Activated CD4-positive, alpha-beta T cell treated with anti-CD3 and anti-CD28 coated beads, Interleukin-2, Interleukin-4, amounts not matched to agents 100 ng/mL and 50 ng/mL, durations not matched to agents 16 hours and 8 hours (primary cell): ENCODE results near the gene MRPS35.

Source experiments
- DNase-seq: peaks from one replicate; pipeline ENCODE4 v3.0.0-alpha.2; 2020; ENCODE audit warnings: low spot score

Gene MRPS35

DNA sequence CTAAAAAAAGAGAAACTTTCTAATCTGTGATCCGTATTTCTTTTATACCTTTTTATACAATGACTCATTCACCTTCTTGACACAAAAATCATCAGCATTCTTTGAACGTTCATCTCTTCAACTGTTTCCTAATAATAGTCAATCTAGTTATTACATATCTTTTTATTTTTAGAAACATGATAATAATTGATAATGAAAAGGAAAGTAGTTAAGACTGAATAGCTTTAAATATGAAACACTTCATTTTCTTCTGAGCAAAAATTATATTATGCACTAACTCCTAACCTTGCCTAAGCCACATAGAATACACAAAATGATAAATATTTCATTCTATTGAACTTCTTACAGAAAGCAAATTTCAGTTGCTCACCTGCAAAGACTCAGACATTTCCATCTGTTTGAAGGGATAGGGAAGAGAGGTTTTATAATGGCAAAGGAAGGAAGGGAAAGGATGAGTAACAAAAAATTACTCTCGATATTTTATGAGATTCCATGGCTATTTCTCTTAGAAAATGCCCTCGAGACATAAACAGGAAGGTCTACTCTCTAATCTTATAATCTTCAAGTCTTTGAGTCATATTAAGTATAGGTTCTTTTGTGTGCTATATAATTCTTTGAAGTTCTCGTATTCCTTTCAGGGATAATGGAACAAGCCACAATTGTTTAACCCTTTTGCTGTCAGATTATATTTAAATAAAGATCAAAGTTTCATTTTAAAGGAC is 61.9 kb downstream of the MRPS35 start:
- DNase-seq, result no peak

DNA sequence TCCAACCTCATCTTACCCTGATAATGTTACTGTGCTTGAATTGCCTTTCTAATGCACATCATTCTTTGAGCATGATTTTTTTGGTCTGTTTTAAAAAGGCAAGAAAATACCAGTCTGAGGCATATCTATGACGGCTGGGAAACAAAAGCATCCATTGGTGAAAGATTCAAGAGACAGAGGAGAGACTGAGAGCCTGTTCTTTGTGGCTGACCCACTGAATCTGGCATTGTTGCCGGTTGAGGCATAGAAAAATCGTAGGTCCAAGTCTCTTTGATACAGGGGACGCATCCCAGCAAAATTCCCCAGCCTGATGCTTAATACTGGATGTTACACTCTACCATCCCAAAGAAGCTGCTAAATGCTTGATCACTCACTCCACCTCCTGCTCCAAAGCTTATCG is 66.5 kb downstream of the MRPS35 start:
- no peak for DNase-seq

GRCh38 chr12:27778206-27778605 is 67.6 kb downstream of the MRPS35 start:
- DNase-seq, result no peak

- no peak for DNase-seq
These were observed 68.8 kb downstream of the MRPS35 start for GRCh38 chr12:27779416-27779919.

DNA sequence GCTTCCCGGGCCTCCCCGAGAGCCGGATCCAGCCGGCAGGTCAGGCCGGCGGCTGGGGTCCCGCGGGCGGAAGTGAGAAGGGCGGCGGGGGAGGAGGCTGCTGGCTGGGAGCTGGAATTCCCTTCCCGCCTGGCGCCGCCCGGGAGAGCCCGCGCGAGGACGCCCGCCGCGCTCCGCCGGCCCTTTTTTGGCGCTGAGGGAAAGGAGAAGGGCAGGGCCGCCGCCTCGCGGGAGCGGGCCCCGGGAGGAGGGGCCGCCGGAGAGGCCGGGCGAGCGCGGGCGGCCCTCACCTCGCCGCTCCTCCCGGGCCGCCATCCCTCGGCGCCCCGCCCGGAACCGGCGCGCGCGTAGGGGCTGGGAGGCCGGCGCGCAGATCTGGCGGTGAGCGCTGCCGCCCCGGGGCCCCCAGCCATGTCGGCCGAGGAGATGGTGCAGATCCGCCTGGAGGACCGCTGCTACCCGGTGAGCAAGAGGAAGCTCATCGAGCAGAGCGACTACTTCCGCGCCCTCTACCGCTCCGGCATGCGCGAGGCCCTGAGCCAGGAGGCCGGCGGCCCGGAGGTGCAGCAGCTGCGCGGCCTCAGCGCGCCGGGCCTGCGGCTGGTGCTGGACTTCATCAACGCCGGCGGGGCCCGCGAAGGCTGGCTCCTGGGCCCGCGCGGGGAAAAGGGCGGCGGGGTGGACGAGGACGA is 69.4 kb downstream of the MRPS35 start, which contains the start of the genes KLHL42 and MANSC4:
Gene KLHL42, plus strand, starts transcription at position 314 of the 692 bp plus-strand sequence. Its CDS starts 98 bp downstream, at position 412.
Gene MANSC4, minus strand, starts transcription at position 317 of the 692 bp plus-strand sequence. CDS start 8,960 bp downstream, outside the sequence.
- DNase-seq, result peak; percentile 60

- DNase-seq, result no peak
These were observed 70.2 kb downstream of the MRPS35 start for GRCh38 chr12:27780612-27781408.

- no peak for DNase-seq
These were observed 71.0 kb downstream of the MRPS35 start for GRCh38 chr12:27781680-27782079.

DNA sequence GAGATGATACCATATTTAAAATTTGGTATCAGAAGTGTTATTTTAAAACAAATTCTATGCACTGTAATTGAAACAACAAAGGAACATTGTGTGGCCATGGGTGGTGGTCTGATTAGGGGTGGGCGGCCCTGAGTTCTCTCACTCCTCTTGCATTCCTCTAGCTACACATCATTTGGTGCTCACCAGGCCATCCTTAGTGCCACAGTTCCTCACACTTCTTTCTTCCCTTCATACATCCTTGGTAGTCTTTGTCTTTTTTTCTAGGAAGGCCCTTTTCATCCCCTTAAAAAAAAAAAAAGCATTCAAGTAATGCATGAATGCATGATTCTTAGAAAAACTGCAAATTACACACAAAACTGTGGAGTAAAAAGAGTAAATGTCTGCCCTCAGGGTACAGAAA is 71.8 kb downstream of the MRPS35 start:
- no peak for DNase-seq

DNA sequence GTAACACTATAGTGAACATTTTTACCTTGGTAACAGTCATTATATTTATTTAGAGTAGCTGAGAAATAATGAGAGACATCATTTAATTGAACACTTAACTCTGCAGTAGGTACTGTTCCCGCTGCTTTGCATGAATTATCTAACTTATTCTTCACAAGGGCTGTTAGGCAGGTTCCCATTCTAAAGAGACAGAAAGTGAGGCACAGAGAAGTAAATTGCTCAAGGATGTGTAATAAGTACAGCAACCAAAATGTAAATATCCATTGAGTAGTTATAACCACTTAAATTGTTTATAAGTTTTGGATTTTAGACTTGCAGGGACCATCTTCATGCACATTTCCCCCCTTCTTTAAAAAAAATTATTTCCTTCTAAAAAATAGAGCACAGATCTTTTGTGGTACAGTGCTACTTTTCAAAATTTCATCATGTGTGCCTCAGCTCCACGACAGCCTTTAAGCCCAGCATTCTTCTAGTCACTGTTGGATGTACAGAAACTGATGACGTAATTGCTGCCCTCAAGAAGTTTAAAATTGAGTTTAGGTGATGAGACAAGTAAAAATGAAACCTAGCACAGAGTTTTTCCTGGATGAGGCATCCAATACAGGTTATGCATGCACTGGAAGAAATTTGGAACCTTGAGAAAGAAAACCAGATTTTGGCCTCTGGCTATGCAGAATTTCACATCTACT is 75.4 kb downstream of the MRPS35 start:
- peak; percentile 59 for DNase-seq

- DNase-seq, result no peak
These were observed 76.9 kb downstream of the MRPS35 start for GRCh38 chr12:27787559-27787958.

GRCh38 chr12:27790179-27790578 is 79.5 kb downstream of the MRPS35 start:
- no peak for DNase-seq

DNA sequence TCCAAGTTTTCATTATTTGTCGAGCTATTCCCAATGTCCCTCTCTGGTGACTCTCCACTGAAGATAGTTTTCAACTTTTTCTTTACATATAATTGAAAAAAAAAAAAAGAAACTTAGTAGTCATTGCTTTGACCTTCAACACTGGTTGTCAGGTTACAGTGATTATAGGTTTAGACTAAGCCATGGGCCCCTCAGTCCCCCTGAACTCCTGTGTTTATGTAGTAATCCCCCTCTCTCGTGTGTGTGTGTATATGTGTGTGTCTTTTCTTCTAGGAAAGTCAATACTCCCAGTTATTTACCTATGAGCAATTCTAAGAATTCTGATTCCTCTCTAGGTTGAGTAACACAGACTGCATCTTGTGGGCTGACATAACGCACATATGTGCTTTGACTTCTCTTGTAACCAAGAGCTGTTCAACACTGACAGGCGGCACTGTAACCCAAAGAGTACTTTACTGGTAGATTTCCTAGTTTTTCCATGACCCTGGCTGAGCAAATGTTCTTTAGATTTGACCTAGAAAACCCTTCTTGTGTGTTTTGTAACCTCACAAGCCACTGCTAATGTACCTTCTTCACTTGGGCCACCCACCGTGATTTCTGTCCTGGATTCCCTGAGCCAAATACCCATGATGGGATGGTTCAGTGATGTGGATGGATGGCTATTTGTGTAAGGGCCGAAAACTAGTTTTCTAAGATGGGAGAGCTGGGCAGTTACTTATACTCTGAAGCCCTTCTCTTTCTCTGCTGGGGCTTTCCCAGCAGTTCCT is 84.4 kb downstream of the MRPS35 start:
- no peak for DNase-seq

GRCh38 chr12:27796128-27796527 is 85.5 kb downstream of the MRPS35 start:
- DNase-seq, result no peak

- DNase-seq, result no peak
These were observed 86.8 kb downstream of the MRPS35 start for GRCh38 chr12:27797301-27798025.

DNA sequence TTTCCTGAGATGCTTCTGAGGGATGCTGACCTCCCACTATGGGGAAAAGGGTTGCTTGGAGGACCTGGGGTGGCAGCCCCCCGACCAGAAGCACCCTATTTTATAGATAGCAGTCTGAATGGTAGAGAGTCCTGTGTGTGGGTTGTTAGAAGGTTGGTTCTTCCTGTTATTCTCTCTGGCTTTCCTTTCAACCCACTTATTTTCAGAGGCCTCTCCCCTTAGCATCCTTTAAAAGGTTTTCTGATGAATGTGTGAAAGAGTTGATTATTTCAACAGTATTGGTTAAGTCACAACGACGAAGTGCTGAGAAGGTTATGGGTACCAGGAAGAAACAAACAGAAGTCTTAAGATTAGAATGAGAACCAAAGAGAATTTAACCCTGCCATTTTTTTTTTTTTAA is 90.2 kb downstream of the MRPS35 start:
- DNase-seq, result no peak

DNA sequence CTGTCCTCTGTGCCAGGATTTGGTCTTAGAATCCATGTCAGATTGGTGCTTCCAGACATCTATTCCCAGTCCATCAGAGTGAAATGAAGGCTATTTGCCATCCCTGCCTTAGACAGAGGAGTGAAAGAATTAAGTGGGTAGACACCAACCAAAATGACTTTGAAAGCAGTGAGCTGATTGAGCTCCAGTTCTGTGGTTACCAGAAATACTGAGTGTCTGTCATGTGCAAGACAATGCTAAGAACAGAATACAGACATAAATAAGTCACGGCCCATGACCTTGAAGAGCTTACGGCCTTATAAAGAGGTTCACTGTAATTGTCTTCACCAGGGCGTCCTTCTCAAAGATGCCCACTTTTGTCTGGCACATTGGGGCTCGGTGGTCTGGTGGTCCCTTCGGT is 91.0 kb downstream of the MRPS35 start:
- DNase-seq, result no peak

DNA sequence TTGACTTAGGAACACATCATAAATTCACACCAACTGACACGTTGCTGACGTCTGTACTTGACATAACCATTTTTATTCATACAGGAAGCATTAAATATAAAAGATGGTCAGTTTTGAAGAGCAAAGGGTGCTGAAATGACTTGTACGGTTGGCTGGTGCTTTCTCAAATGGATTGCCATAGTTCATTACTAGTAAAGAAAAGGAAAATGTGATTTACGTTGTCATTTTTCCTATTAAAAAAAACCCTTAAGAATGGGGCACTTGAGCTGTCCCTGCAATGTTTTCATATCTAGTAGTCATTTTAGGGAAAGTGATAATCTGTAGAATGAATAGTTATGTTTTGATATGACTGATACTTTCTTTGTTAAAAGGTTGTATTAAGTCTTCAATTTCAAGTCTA is 91.9 kb downstream of the MRPS35 start:
- no peak for DNase-seq

- DNase-seq, result no peak
These were observed 92.3 kb downstream of the MRPS35 start for GRCh38 chr12:27802936-27803335.

DNA sequence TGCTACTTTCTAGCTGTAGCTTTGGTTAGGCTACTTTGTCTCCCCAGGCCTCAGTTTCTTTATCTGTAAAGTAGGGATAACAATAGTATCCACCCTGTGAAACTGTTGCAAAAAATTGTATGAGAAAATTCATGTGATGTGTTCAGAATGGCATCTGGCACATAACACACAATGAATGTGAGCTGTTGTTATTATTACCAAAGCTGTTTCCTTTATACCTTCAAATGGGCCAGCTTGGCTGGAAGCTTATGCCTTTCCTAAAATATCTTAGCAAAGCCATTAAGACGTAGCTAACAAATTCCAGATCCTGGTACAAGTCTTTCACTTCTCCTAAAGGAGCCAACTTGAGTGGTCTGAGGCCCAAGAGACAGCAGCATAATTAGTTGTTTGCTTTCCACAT is 94.6 kb downstream of the MRPS35 start:
- no peak for DNase-seq
